LNCAP (cell line): ENCODE results near the gene EFEMP1.

Source experiments
- CTCF ChIP-seq: fragments of 450-650 bp; IDR thresholded peaks from 2 replicates; pipeline ENCODE4 v1.5.1; 2017; ENCODE audit warnings: mild to moderate bottlenecking

The EFEMP1 gene

GRCh38 chr2:55906993-55907392, 16.6 kb downstream of the EFEMP1 start:
- TF ChIP-seq CTCF: no peak

DNA sequence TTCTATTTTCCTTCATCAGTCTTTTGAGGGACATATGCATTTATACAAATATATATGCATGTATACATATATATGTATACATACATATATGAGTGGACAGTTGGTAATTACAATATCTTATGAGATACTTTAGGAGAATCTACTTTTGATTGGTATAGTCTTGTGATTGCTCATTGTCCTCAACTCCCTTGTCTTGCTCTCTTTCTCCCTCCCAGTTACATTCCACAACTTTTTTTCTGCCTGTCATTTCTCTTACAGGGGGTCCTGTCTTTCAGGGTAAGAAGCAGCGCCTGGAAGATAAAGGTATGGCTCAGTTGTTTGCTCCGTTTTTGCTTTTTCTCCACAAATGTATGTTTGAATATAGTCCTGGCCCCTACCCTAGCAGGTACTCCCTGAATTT, 19.9 kb downstream of the EFEMP1 start:
- no peak for TF ChIP-seq CTCF

DNA sequence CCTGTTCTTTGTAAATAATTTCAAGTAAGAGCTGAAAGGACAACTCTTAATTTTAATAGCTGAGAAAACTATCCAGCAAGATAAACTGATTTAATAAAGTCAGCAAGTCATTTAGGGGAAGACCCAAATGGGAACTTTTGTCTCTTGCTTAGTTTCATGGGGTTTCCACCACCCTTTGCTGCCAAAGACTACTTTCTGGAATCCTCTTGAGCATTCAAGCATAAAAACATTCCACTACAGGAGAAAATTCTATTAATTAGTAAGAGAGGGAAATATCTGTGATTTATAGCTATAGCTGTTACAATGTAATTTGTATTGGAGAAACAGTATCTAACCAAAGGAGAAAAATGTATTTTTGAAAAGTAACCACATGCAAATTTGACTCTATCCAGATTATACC, 20.6 kb downstream of the EFEMP1 start:
- TF ChIP-seq CTCF: no peak

GRCh38 chr2:55902429-55902828, 21.2 kb downstream of the EFEMP1 start:
- no peak for TF ChIP-seq CTCF

GRCh38 chr2:55901941-55902340, 21.6 kb downstream of the EFEMP1 start:
- no peak for TF ChIP-seq CTCF

- TF ChIP-seq CTCF: no peak
Measured at GRCh38 chr2:55901322-55901721, 22.3 kb downstream of the EFEMP1 start.

GRCh38 chr2:55899881-55900280, 23.7 kb downstream of the EFEMP1 start:
- TF ChIP-seq CTCF: no peak

DNA sequence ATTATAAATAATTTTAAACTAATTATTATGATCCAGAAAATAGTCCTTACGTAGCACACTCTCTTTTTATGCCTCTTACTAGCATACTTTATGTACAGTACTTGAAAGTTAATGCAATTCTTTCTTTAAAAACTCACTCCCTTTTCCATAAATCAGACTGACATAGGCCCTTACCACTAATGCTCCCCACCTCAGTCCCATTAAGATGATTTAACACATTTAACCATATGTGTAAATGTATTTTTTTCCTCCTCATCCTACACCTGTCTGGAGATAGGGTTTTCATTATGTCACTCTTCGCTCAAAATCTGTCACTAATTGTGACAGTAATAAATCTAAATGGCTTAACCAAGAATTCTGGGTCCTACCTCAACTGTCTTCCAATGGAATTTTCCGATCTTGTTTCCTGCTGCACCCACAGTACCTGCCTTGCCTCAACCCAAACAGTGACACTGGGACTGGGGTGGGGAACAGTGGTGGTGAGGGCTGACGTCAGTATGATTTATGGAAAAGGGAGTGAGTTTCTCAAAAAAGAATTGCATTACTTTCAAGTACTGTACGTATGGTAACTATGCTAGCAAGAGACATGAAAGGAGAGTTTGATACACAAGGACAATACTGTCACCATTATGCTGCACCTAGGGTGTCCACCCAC, 25.1 kb downstream of the EFEMP1 start:
- no peak for TF ChIP-seq CTCF
